ENCODE results near the gene APOBEC3A.
"Not testable (repeated sequence)": the region's sequence is repeated elsewhere in the genome, so short reads cannot be mapped to it uniquely, and the experiment has no call there.

The APOBEC3A gene

GRCh38 chr22:38945706-38946338, 11.6 kb upstream of the APOBEC3A start:
- H3K4ac ChIP-seq (ENCODE audit: low read depth, low read length); H2BK5ac ChIP-seq (ENCODE audit: low read depth, low read length, poor library complexity); H4K91ac ChIP-seq (ENCODE audit: low read depth, low read length); H3K18ac ChIP-seq (ENCODE audit: low read length); H3K4me1 ChIP-seq (ENCODE audit: control insufficient read depth in 1 of 2, insufficient read depth in 2 of 2, low read length in 2 of 2); H3K79me1 ChIP-seq (ENCODE audit: low read length); H2BK12ac ChIP-seq (ENCODE audit: low read length); H2AFZ ChIP-seq (ENCODE audit: insufficient read depth, low read length, poor library complexity); H3K4me3 ChIP-seq (ENCODE audit: low read depth, low read length); H2AK5ac ChIP-seq (ENCODE audit: low read length); H3K36me3 ChIP-seq (ENCODE audit: control insufficient read depth in 1 of 2, insufficient read depth in 2 of 2, low read length in 2 of 2); H3K9me3 ChIP-seq (ENCODE audit: insufficient read depth, low read depth, low read length); H3K4me2 ChIP-seq (ENCODE audit: low read length); H3K27ac ChIP-seq (ENCODE audit: low read depth, low read length); H4K12ac ChIP-seq (ENCODE audit: low read depth, low read length); H4K8ac ChIP-seq (ENCODE audit: low read depth, low read length); H3K14ac ChIP-seq (ENCODE audit: low read length); H3K27me3 ChIP-seq (ENCODE audit: insufficient read depth, low read length); H3K79me2 ChIP-seq (ENCODE audit: control insufficient read depth, insufficient read depth, low read length, poor library complexity); H3K9ac ChIP-seq (ENCODE audit: low read length); H3K23ac ChIP-seq (ENCODE audit: low read length); H2BK120ac ChIP-seq (ENCODE audit: insufficient read depth, low read length, poor library complexity): not testable (repeated sequence)
- peak; percentile 41 to 74 for DNase-seq

GRCh38 chr22:38946771-38947170, 10.6 kb upstream of the APOBEC3A start:
- H3K18ac ChIP-seq (ENCODE audit: low read length) = no peak overlapping the region
- no peak overlapping the region for H4K12ac ChIP-seq (ENCODE audit: low read depth, low read length)
- H3K23ac ChIP-seq (ENCODE audit: low read length) = no peak overlapping the region
- H4K91ac ChIP-seq (ENCODE audit: low read depth, low read length) = no peak overlapping the region
- H3K9me3 ChIP-seq (ENCODE audit: insufficient read depth, low read depth, low read length) = no peaks in the 10 kb centered on the region
- no peak overlapping the region for H3K9ac ChIP-seq (ENCODE audit: low read length)
- H3K4me2 ChIP-seq (ENCODE audit: low read length) = no peak overlapping the region
- H2BK5ac ChIP-seq (ENCODE audit: low read depth, low read length, poor library complexity) = no peak overlapping the region
- no peak overlapping the region for H2AFZ ChIP-seq (ENCODE audit: insufficient read depth, low read length, poor library complexity)
- H3K36me3 ChIP-seq (ENCODE audit: control insufficient read depth in 1 of 2, insufficient read depth in 2 of 2, low read length in 2 of 2) = no peaks in the 10 kb centered on the region
- WGBS (ENCODE audit: extremely low coverage, insufficient coverage, insufficient read length) = no CpG with 5 or more reads among the region's 8 CpGs
- H3K14ac ChIP-seq (ENCODE audit: low read length) = no peak overlapping the region
- H3K4ac ChIP-seq (ENCODE audit: low read depth, low read length) = no peak overlapping the region
- H2AK5ac ChIP-seq (ENCODE audit: low read length) = no peak overlapping the region
- DNase-seq = no peak
- no peak overlapping the region for H3K27ac ChIP-seq (ENCODE audit: low read depth, low read length)
- no peaks in the 10 kb centered on the region for H3K79me2 ChIP-seq (ENCODE audit: control insufficient read depth, insufficient read depth, low read length, poor library complexity)
- H3K79me1 ChIP-seq (ENCODE audit: low read length) = no peaks in the 10 kb centered on the region
- no peak overlapping the region for H4K8ac ChIP-seq (ENCODE audit: low read depth, low read length)
- H3K4me3 ChIP-seq (ENCODE audit: low read depth, low read length) = no peak overlapping the region
- no peak overlapping the region for H2BK12ac ChIP-seq (ENCODE audit: low read length)
- no peak overlapping the region for H2BK120ac ChIP-seq (ENCODE audit: insufficient read depth, low read length, poor library complexity)
- no peaks in the 10 kb centered on the region for H3K27me3 ChIP-seq (ENCODE audit: insufficient read depth, low read length)
- no peaks in the 10 kb centered on the region for H3K4me1 ChIP-seq (ENCODE audit: control insufficient read depth in 1 of 2, insufficient read depth in 2 of 2, low read length in 2 of 2)

GRCh38 chr22:38947321-38948140, 9.9 kb upstream of the APOBEC3A start:
- H3K36me3 ChIP-seq (ENCODE audit: control insufficient read depth in 1 of 2, insufficient read depth in 2 of 2, low read length in 2 of 2) = no peaks in the 10 kb centered on the region
- H3K4ac ChIP-seq (ENCODE audit: low read depth, low read length) = no peak overlapping the region
- H3K4me2 ChIP-seq (ENCODE audit: low read length) = no peak overlapping the region
- H3K27ac ChIP-seq (ENCODE audit: low read depth, low read length) = no peak overlapping the region
- no peak overlapping the region for H3K23ac ChIP-seq (ENCODE audit: low read length)
- no peak overlapping the region for H2AFZ ChIP-seq (ENCODE audit: insufficient read depth, low read length, poor library complexity)
- H3K9me3 ChIP-seq (ENCODE audit: insufficient read depth, low read depth, low read length) = no peaks in the 10 kb centered on the region
- no peak overlapping the region for H4K91ac ChIP-seq (ENCODE audit: low read depth, low read length)
- WGBS (ENCODE audit: extremely low coverage, insufficient coverage, insufficient read length) = no CpG with 5 or more reads among the region's 14 CpGs
- H3K4me3 ChIP-seq (ENCODE audit: low read depth, low read length) = no peak overlapping the region
- no peak overlapping the region for H4K8ac ChIP-seq (ENCODE audit: low read depth, low read length)
- no peaks in the 10 kb centered on the region for H3K4me1 ChIP-seq (ENCODE audit: control insufficient read depth in 1 of 2, insufficient read depth in 2 of 2, low read length in 2 of 2)
- H2BK12ac ChIP-seq (ENCODE audit: low read length) = no peak overlapping the region
- H2BK120ac ChIP-seq (ENCODE audit: insufficient read depth, low read length, poor library complexity) = no peak overlapping the region
- DNase-seq = peak; percentile 12 to 36
- no peak overlapping the region for H2AK5ac ChIP-seq (ENCODE audit: low read length)
- no peaks in the 10 kb centered on the region for H3K79me1 ChIP-seq (ENCODE audit: low read length)
- no peak overlapping the region for H3K9ac ChIP-seq (ENCODE audit: low read length)
- no peak overlapping the region for H3K18ac ChIP-seq (ENCODE audit: low read length)
- no peaks in the 10 kb centered on the region for H3K79me2 ChIP-seq (ENCODE audit: control insufficient read depth, insufficient read depth, low read length, poor library complexity)
- H3K27me3 ChIP-seq (ENCODE audit: insufficient read depth, low read length) = no peaks in the 10 kb centered on the region
- H4K12ac ChIP-seq (ENCODE audit: low read depth, low read length) = no peak overlapping the region
- H3K14ac ChIP-seq (ENCODE audit: low read length) = no peak overlapping the region
- no peak overlapping the region for H2BK5ac ChIP-seq (ENCODE audit: low read depth, low read length, poor library complexity)

GRCh38 chr22:38948181-38948940, 9.0 kb upstream of the APOBEC3A start:
- Histone ChIP-seq H3K4me1 (ENCODE audit: control insufficient read depth in 1 of 2, insufficient read depth in 2 of 2, low read length in 2 of 2) (no peaks in the 10 kb centered on the region), H3K4ac (ENCODE audit: low read depth, low read length) (no peak overlapping the region), H4K91ac (ENCODE audit: low read depth, low read length) (no peak overlapping the region), H2AK5ac (ENCODE audit: low read length) (no peak overlapping the region), H2BK12ac (ENCODE audit: low read length) (no peak overlapping the region), H3K27ac (ENCODE audit: low read depth, low read length) (no peak overlapping the region), H4K8ac (ENCODE audit: low read depth, low read length) (no peak overlapping the region), H3K79me1 (ENCODE audit: low read length) (no peaks in the 10 kb centered on the region), H4K12ac (ENCODE audit: low read depth, low read length) (no peak overlapping the region), H3K18ac (ENCODE audit: low read length) (no peak overlapping the region), H2BK120ac (ENCODE audit: insufficient read depth, low read length, poor library complexity) (no peak overlapping the region), H3K9ac (ENCODE audit: low read length) (no peak overlapping the region), H3K79me2 (ENCODE audit: control insufficient read depth, insufficient read depth, low read length, poor library complexity) (no peaks in the 10 kb centered on the region), H2BK5ac (ENCODE audit: low read depth, low read length, poor library complexity) (no peak overlapping the region), H3K36me3 (ENCODE audit: control insufficient read depth in 1 of 2, insufficient read depth in 2 of 2, low read length in 2 of 2) (no peaks in the 10 kb centered on the region), H3K9me3 (ENCODE audit: insufficient read depth, low read depth, low read length) (peaks cover under 1% of the 10 kb centered on the region), H3K27me3 (ENCODE audit: insufficient read depth, low read length) (no peaks in the 10 kb centered on the region), H2AFZ (ENCODE audit: insufficient read depth, low read length, poor library complexity) (no peak overlapping the region), H3K4me2 (ENCODE audit: low read length) (no peak overlapping the region), H3K4me3 (ENCODE audit: low read depth, low read length) (no peak overlapping the region), H3K23ac (ENCODE audit: low read length) (no peak overlapping the region), H3K14ac (ENCODE audit: low read length) (no peak overlapping the region)
- no CpG with 5 or more reads among the region's 7 CpGs for WGBS (ENCODE audit: extremely low coverage, insufficient coverage, insufficient read length)
- no peak for DNase-seq

Measured in trophoblast cell (in vitro differentiated cells and primary cell).